ENCODE measurements around the gene ASF1B. TPM values are rescaled to one million over a fixed set of nuclear protein-coding genes. Genes with fewer than 3 reads are reported as not detected.
"Not testable (repeated sequence)": the region's sequence is repeated elsewhere in the genome, so short reads cannot be mapped to it uniquely, and the experiment has no call there.

ASF1B gene
- total RNA-seq, 1 donor from 2014 or later, result 2.3 TPM

GRCh38 chr19:14147797-14148605 lies 11.6 kb upstream of the ASF1B start:
- H3K36me3 Mint-ChIP-seq (ENCODE audit: unreplicated experiment), result no peaks in the 10 kb centered on the region
- H3K4me1 Mint-ChIP-seq (ENCODE audit: low read depth, unreplicated experiment), result peaks cover 14% of the 10 kb centered on the region
- no peak overlapping the region for H3K4me3 Mint-ChIP-seq (ENCODE audit: unreplicated experiment)
- peak; percentile 86 for DNase-seq
- H3K9me3 Mint-ChIP-seq (ENCODE audit: unreplicated experiment), result peaks cover 5% of the 10 kb centered on the region
- H3K27me3 Mint-ChIP-seq (ENCODE audit: unreplicated experiment), result peaks cover 11% of the 10 kb centered on the region
- TF ChIP-seq, protein P1, sequence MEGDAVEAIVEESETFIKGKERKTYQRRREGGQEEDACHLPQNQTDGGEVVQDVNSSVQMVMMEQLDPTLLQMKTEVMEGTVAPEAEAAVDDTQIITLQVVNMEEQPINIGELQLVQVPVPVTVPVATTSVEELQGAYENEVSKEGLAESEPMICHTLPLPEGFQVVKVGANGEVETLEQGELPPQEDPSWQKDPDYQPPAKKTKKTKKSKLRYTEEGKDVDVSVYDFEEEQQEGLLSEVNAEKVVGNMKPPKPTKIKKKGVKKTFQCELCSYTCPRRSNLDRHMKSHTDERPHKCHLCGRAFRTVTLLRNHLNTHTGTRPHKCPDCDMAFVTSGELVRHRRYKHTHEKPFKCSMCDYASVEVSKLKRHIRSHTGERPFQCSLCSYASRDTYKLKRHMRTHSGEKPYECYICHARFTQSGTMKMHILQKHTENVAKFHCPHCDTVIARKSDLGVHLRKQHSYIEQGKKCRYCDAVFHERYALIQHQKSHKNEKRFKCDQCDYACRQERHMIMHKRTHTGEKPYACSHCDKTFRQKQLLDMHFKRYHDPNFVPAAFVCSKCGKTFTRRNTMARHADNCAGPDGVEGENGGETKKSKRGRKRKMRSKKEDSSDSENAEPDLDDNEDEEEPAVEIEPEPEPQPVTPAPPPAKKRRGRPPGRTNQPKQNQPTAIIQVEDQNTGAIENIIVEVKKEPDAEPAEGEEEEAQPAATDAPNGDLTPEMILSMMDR (IDR thresholded peaks at IDR 0.05; ENCODE audit: partially characterized antibody, unreplicated experiment), result peak; percentile 92
- no peak overlapping the region for H3K27ac Mint-ChIP-seq (ENCODE audit: unreplicated experiment)

DNA sequence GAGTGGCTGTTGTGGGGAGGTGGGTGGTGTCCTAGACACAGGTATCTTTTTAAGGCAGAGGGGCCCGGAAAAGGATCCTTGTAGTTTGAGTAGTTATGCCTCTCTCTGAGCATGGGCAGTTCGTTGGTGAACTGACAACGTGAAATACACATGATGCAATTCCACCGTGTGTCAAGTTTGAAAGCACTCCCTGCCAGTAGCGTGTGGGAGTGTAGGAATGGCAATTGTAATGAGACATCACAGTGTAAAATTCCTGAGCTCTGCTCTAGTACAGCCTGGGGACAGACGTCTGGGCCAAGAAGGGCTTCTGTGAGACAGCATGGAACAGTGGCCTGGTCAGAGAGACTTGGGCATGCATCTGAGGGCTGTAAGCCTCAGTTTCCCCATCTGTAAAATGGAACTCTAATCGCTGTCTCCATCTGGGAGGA lies 10.4 kb upstream of the ASF1B start:
- TF ChIP-seq, protein P1 (IDR thresholded peaks at IDR 0.05; ENCODE audit: partially characterized antibody, unreplicated experiment), result no peak
- DNase-seq, result no peak
- H3K4me1 Mint-ChIP-seq (ENCODE audit: low read depth, unreplicated experiment), result peaks cover 11% of the 10 kb centered on the region
- no peaks in the 10 kb centered on the region for H3K36me3 Mint-ChIP-seq (ENCODE audit: unreplicated experiment)
- H3K4me3 Mint-ChIP-seq (ENCODE audit: unreplicated experiment), result no peak overlapping the region
- peaks cover 5% of the 10 kb centered on the region for H3K9me3 Mint-ChIP-seq (ENCODE audit: unreplicated experiment)
- peak overlapping the region; percentile 33 for H3K27ac Mint-ChIP-seq (ENCODE audit: unreplicated experiment)
- H3K27me3 Mint-ChIP-seq (ENCODE audit: unreplicated experiment), result peaks cover 9% of the 10 kb centered on the region

DNA sequence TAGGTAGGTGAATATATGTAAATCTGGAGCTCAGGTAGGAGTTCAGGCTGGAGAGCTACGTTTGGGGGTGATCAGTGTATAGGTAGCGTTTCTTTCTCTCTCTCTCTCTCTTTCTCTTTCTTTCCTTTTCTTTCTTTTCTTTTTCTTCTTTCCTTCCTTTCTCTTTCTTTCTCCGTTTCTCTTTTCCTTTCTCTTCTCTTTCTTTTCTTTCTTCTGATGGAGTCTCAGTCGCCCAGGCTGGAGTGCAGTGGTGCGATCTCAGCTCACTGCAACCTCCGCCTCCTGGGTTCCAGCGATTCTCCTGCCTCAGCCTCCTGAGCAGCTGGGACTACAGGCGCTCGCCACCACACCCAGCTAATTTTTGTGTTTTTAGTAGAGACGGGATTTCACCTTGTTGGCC lies 9.8 kb upstream of the ASF1B start:
- not testable (repeated sequence) for H3K9me3 Mint-ChIP-seq (ENCODE audit: unreplicated experiment); H3K27ac Mint-ChIP-seq (ENCODE audit: unreplicated experiment); H3K4me3 Mint-ChIP-seq (ENCODE audit: unreplicated experiment); H3K36me3 Mint-ChIP-seq (ENCODE audit: unreplicated experiment); H3K27me3 Mint-ChIP-seq (ENCODE audit: unreplicated experiment); DNase-seq
- peaks cover 11% of the 10 kb centered on the region for H3K4me1 Mint-ChIP-seq (ENCODE audit: low read depth, unreplicated experiment)

- Mint-ChIP-seq H3K27me3 (ENCODE audit: unreplicated experiment) (peaks cover 7% of the 10 kb centered on the region), H3K4me3 (ENCODE audit: unreplicated experiment) (no peak overlapping the region), H3K9me3 (ENCODE audit: unreplicated experiment) (peaks cover 5% of the 10 kb centered on the region), H3K36me3 (ENCODE audit: unreplicated experiment) (no peaks in the 10 kb centered on the region), H3K4me1 (ENCODE audit: low read depth, unreplicated experiment) (peaks cover 11% of the 10 kb centered on the region), H3K27ac (ENCODE audit: unreplicated experiment) (no peak overlapping the region)
- TF ChIP-seq, protein P1 (IDR thresholded peaks at IDR 0.05; ENCODE audit: partially characterized antibody, unreplicated experiment), result no peak
- no peak for DNase-seq
These were observed 9.0 kb upstream of the ASF1B start for GRCh38 chr19:14145381-14145780.

DNA sequence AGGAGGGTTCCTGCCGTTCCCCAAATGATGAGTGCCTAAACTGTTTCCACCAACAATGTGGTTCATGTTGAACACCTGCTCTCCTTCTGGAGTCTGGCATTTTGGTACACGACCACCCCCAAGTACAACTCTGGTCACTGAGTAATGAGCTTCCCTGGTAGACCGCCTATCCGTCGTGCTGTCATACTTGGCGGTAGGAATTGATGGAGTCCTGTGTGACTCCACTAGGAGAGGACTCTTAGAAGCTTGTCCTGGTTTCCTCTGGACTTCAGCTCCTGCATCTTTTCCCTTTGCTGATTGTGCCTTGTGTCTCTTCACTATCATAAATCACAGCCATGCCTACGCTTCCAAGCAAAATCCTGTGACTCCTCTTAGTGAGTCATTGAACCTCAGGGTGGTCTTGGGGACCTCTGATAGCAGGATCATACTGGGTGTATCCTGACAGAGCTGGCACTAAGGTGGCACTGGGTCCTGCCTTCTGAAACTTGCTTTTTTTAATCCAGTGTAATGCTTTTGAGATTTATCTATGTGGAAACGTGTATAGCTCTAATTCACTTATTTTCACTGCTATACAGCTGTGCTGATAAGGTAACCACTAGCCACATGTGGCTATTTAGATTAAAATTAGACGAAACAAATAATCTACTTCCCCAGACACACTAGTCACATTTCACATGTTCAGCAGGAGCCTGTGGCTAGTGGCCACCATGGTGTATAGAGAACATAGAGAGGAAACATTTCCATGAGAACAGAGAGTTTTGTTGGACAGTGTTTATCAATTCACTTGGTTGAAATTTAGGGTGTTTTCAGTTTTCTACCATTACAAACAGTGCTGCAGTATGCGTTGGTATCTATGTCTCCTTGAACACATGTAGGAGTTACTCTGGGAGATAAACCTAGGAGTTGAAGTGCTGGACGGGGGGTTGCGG lies 6.1 kb upstream of the ASF1B start:
- TF ChIP-seq, protein P1 (IDR thresholded peaks at IDR 0.05; ENCODE audit: partially characterized antibody, unreplicated experiment), result no peak
- DNase-seq, result no peak
- no peak overlapping the region for H3K4me3 Mint-ChIP-seq (ENCODE audit: unreplicated experiment)
- no peak overlapping the region for H3K27ac Mint-ChIP-seq (ENCODE audit: unreplicated experiment)
- H3K36me3 Mint-ChIP-seq (ENCODE audit: unreplicated experiment), result no peaks in the 10 kb centered on the region
- peaks cover 2% of the 10 kb centered on the region for H3K27me3 Mint-ChIP-seq (ENCODE audit: unreplicated experiment)
- H3K9me3 Mint-ChIP-seq (ENCODE audit: unreplicated experiment), result no peaks in the 10 kb centered on the region
- H3K4me1 Mint-ChIP-seq (ENCODE audit: low read depth, unreplicated experiment), result peaks cover 2% of the 10 kb centered on the region

Measured in glutamatergic neuron (in vitro differentiated cells).